Measurements from ENCODE around the gene TULP4.
A peak's percentile ranks its signal among the peaks of the same experiment; 100 is the strongest.

TULP4 gene

DNA sequence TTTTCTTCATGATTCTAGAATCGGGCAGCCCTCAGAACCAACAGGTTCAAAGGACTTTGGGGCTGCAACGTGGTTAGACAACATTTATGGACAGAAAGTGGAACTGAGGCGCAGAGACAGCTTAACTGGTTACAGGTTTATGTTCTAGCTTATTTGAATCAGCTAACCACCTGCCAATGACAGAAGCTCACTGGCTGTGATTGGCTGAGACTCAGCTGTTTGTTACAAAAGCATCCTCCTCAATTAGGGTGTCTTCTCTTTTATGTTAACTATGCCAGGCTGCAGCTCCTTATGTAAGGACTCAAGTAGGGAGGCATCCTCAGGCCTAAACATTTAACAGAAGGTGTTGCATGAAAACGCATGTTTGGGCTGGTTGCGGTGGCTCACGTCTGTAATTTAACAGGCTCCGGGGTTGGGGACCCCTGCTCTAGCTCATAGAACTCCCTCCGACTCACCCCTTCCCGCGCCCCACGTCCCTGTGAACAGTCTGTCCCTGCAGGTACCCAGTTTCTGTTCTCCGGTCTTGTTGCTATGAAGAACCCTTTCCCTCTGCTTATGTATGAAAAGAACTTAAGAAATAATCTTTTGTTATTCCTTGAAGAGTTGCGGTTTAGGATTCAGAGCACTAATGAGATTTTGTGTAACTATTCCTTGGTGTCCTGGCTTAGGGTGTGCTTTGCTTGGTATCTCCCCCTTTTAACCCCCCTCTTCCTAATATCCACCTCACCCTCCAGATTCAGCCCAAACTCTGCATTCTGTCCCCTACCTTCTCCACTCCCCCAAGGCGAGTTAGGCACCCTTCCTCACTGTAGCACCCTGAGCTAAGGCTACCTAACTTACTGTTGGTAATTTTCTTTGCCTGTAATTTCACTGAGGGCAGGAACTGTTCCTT is 246.4 kb downstream of the TULP4 start:
- H3K4me1 ChIP-seq (ENCODE audit: control insufficient read depth, insufficient read depth, low read length) = peaks cover 38% of the 10 kb centered on the region
- no peaks in the 10 kb centered on the region for H3K27me3 ChIP-seq (ENCODE audit: control insufficient read depth, insufficient read depth, low read length)
- no peak overlapping the region for H3K9ac ChIP-seq (ENCODE audit: low read length)
- no peaks in the 10 kb centered on the region for H3K36me3 ChIP-seq (ENCODE audit: control insufficient read depth, insufficient read depth, low read length)
- H3K9me3 ChIP-seq (ENCODE audit: control insufficient read depth, low read length) = no peaks in the 10 kb centered on the region
- no peak overlapping the region for H3K4me3 ChIP-seq (ENCODE audit: low read length)

DNA sequence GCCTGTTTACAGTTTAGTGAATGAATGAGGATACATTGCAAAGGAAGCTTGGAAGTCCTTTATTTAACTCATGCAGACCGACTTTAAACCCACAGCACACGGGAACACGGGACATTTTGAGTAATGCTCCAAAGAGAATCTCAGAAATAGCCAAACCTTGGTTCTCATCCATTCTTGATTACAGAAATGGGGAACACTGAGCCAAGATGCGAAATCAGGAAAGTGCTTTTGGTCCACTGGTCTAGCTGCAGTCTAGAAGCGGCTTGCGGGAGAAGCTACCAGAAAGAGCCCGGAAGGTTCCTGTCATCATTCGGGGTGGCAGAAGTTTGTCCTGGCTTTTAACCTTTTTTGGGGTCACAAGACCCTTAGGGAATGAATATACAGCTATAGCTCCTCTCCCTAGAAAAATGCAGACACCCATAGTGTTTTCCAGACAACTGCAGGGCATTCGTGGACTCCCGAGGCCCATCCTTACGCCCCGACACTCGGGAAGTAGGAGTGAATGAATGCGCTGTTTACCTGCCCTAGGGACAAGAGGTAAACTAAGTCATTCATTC is 247.2 kb downstream of the TULP4 start:
- Histone ChIP-seq H3K9me3 (ENCODE audit: control insufficient read depth, low read length) (no peaks in the 10 kb centered on the region), H3K4me3 (ENCODE audit: low read length) (peak overlapping the region; percentile 72), H3K36me3 (ENCODE audit: control insufficient read depth, insufficient read depth, low read length) (peaks cover 3% of the 10 kb centered on the region), H3K9ac (ENCODE audit: low read length) (peak overlapping the region; percentile 89), H3K27me3 (ENCODE audit: control insufficient read depth, insufficient read depth, low read length) (no peaks in the 10 kb centered on the region), H3K4me1 (ENCODE audit: control insufficient read depth, insufficient read depth, low read length) (peaks cover 46% of the 10 kb centered on the region)

DNA sequence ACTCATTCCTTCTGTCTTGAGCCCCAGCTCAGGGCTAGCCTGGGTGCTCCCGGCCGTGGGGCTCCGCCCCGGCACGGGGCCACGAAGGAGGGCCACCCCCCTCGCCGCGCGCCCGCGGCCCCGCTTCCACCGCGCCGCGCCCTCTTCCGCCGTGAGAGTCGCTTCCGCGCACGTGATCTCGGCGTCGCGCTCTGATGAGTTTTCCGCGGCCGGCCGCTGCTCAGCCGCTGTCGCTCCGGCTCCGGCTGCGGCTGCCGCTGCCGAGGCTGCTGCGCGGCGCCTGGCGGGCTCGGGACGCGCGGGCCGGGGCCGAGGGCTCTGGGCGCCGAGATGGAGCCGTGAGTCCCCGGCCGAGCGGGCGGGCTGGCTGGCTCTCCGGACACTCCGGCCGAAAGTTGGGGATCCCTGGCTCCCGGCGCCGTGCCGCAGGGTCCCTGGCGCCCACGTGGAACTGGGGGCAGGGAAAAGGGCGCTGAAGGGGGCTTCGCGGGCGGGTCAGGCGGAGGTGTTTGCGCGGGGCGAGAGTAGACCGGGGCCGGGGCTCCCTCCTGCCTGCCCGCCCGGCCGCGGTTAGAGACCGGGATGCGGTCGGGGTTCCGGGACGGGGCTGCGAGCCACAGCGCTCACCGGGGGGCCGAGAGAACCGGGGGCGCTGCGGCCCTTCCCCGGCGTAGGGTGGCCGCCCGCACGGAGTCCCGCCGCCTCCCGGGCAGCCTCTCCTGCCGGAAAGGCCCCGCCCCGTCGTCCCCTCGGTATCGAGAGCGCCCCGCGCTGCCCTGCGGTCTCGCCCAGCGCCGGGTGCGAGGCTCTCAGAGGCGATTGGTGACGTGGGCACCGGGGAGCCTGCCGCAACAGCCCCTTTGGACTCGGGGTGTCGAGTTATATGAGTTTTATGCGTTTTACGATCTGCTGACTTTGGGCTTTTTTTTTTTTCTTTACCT is 247.9 kb downstream of the TULP4 start, which contains the start of gene TMEM181:
Gene TMEM181, plus strand, starts transcription at position 197 of the 941 bp plus-strand sequence. Its CDS starts 134 bp downstream, at position 331.
- Histone ChIP-seq H3K4me1 (ENCODE audit: control insufficient read depth, insufficient read depth, low read length) (peaks cover 46% of the 10 kb centered on the region), H3K36me3 (ENCODE audit: control insufficient read depth, insufficient read depth, low read length) (peaks cover 3% of the 10 kb centered on the region), H3K9me3 (ENCODE audit: control insufficient read depth, low read length) (no peaks in the 10 kb centered on the region), H3K4me3 (ENCODE audit: low read length) (peak within 1 kb of the TSS; percentile 72), H3K27me3 (ENCODE audit: control insufficient read depth, insufficient read depth, low read length) (no peaks in the 10 kb centered on the region), H3K9ac (ENCODE audit: low read length) (peak within 1 kb of the TSS; percentile 89)

- Histone ChIP-seq H3K27me3 (ENCODE audit: control insufficient read depth, insufficient read depth, low read length) (no peaks in the 10 kb centered on the region), H3K9me3 (ENCODE audit: control insufficient read depth, low read length) (no peaks in the 10 kb centered on the region), H3K36me3 (ENCODE audit: control insufficient read depth, insufficient read depth, low read length) (peaks cover 3% of the 10 kb centered on the region), H3K4me3 (ENCODE audit: low read length) (peak overlapping the region; percentile 72), H3K4me1 (ENCODE audit: control insufficient read depth, insufficient read depth, low read length) (peaks cover 43% of the 10 kb centered on the region), H3K9ac (ENCODE audit: low read length) (peak overlapping the region; percentile 79)
These were observed 248.6 kb downstream of the TULP4 start for GRCh38 chr6:158560836-158561320.

Measured in mucosa of stomach (tissue), 1 donor.